GM10266 (cell line): ENCODE data around the gene FMR1.

Experiments
- DNase-seq: peaks from one replicate; pipeline ENCODE4 v3.0.0; 2012; ENCODE audit errors: extremely low spot score
- CTCF ChIP-seq: IDR thresholded peaks from 2 replicates; pipeline ENCODE4 v1.5.1; 2012; ENCODE audit warnings: mild to moderate bottlenecking, low read depth; ENCODE audit not compliant: control insufficient read depth, insufficient read depth; ENCODE audit errors: missing control alignments

Gene FMR1

GRCh38 chrX:147911192-147912022 is at the start of gene FMR1:
FMR1 (plus strand) TSS chrX:147911919; CDS start chrX:147912180, 261 bp downstream.
- TF ChIP-seq CTCF, result no peak
- DNase-seq, result peak; percentile 97

- TF ChIP-seq CTCF, result no peak
- DNase-seq, result no peak
These were observed 35.7 kb upstream of the FMR1 start for GRCh38 chrX:147875866-147876596.

GRCh38 chrX:147876849-147877646 is 34.7 kb upstream of the FMR1 start:
- no peak for TF ChIP-seq CTCF
- DNase-seq, result no peak

GRCh38 chrX:147877726-147878125 is 34.0 kb upstream of the FMR1 start:
- no peak for TF ChIP-seq CTCF
- DNase-seq, result no peak

- DNase-seq, result no peak
- no peak for TF ChIP-seq CTCF
These were observed 26.8 kb upstream of the FMR1 start for GRCh38 chrX:147884958-147885357.

GRCh38 chrX:147890756-147891155 is 21.0 kb upstream of the FMR1 start:
- no peak for DNase-seq
- no peak for TF ChIP-seq CTCF
